Thyroid gland (tissue), 4 donors: ENCODE results near the gene ZNF189. TPM values are rescaled to one million over a fixed set of nuclear protein-coding genes. Genes with fewer than 3 reads are reported as not detected.

Source experiments
- DNase-seq, 2 donors: peaks; one replicate each; pipeline ENCODE4 v3.0.0-alpha.2; 2019
- H3K27ac ChIP-seq, 3 donors: fragments of 200-600 bp; sonication (generic); 1 replicate in 2 of 3; 2 replicates in 1 of 3; pipeline ENCODE4 v1.5.1; 2016 to 2019; ENCODE audit warnings: mild to moderate bottlenecking in 1 of 3, moderate library complexity in 1 of 3
- H3K27me3 ChIP-seq: fragments of 200-600 bp; sonication (generic); one replicate; pipeline ENCODE4 v1.5.1; 2019
- H3K36me3 ChIP-seq, 2 donors: fragments of 200-600 bp; sonication (generic); one replicate each; pipeline ENCODE4 v1.5.1; 2016 to 2019
- H3K4me1 ChIP-seq, 2 donors: fragments of 200-600 bp; sonication (generic); one replicate each; pipeline ENCODE4 v1.5.1; 2017 to 2019
- H3K4me3 ChIP-seq, 3 donors: fragments of 200-600 bp; sonication (generic); replicated peaks in 1 of 3; 1 replicate in 2 of 3; 2 replicates in 1 of 3; pipeline ENCODE4 v1.5.1; 2016; ENCODE audit warnings: mild to moderate bottlenecking in 1 of 3
- H3K9me3 ChIP-seq: fragments of 200-600 bp; sonication (generic); one replicate; pipeline ENCODE4 v1.5.1; 2017
- POLR2A ChIP-seq, 2 donors: fragments of 450-650 bp; IDR thresholded peaks; one replicate each; pipeline ENCODE4 v1.6.1; 2017; ENCODE audit warnings: antibody characterized with exemption in 2 of 2, mild to moderate bottlenecking in 2 of 2, moderate library complexity in 1 of 2
- WGBS, 2 donors: methylation state at CpG; one replicate each; pipeline ENCODE4 v1.1.5; 2017; 5-methylcytosine and 5-hydroxymethylcytosine counted together
- intact Hi-C: fragments of 100-400 bp; cut with DNase I; formaldehyde crosslinking; loops from one replicate; pipeline ENCODE4 v1.15.1; 2023
- total RNA-seq, 4 donors: library from RNA; depleted of rRNA; stranded (reverse); fragments of >200 nt; gene quantifications; one replicate each; pipeline ENCODE4 v1.2.3, GENCODE V29; 2016
- TF ChIP-seq, protein P1 (sequence below), 6 experiments: fragments of 200-600 bp in 3 of 6; fragments of 450-650 bp in 3 of 6; sonication (generic) in 3 of 6; IDR thresholded peaks; one replicate each; pipeline ENCODE4 v1.5.1; 2016 to 2019; ENCODE audit warnings: antibody characterized with exemption in 6 of 6, mild to moderate bottlenecking in 2 of 6, inconsistent platforms in 1 of 6, moderate library complexity in 1 of 6

Gene ZNF189
- total RNA-seq, 4 donors from 2014 or later, result 21.6 to 34.1 (median 24.5) TPM

DNA sequence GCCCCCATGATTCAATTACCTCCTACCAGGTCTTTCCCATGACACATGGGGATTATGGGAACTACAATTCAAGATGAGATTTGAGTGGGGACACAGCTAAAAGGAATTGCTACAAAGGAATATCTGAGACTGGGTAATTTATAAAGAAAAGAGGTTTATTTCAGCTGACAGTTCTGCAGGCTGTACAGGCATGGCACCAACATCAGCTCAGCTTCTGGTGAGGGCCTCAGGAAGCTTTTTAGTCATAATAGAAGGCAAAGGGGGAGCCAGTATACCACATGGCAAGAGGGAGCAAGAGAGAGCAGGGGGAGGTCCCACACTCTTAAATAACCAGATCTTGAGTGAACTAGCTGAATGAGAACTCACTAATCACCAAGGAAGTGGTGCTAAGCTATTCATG is 48.1 kb downstream of the ZNF189 start:
- intact Hi-C loops, result no loop called here
- TF ChIP-seq POLR2A (IDR thresholded peaks at IDR 0.05), result no peak
- TF ChIP-seq, protein P1, sequence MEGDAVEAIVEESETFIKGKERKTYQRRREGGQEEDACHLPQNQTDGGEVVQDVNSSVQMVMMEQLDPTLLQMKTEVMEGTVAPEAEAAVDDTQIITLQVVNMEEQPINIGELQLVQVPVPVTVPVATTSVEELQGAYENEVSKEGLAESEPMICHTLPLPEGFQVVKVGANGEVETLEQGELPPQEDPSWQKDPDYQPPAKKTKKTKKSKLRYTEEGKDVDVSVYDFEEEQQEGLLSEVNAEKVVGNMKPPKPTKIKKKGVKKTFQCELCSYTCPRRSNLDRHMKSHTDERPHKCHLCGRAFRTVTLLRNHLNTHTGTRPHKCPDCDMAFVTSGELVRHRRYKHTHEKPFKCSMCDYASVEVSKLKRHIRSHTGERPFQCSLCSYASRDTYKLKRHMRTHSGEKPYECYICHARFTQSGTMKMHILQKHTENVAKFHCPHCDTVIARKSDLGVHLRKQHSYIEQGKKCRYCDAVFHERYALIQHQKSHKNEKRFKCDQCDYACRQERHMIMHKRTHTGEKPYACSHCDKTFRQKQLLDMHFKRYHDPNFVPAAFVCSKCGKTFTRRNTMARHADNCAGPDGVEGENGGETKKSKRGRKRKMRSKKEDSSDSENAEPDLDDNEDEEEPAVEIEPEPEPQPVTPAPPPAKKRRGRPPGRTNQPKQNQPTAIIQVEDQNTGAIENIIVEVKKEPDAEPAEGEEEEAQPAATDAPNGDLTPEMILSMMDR (IDR thresholded peaks at IDR 0.05), result no peak
- Histone ChIP-seq H3K27me3 (no peaks in the 10 kb centered on the region), H3K9me3 (no peaks in the 10 kb centered on the region), H3K36me3 (no peaks in the 10 kb centered on the region), H3K4me1 (no peaks in the 10 kb centered on the region), H3K27ac (no peak overlapping the region), H3K4me3 (no peak overlapping the region)
- DNase-seq, result no peak

DNA sequence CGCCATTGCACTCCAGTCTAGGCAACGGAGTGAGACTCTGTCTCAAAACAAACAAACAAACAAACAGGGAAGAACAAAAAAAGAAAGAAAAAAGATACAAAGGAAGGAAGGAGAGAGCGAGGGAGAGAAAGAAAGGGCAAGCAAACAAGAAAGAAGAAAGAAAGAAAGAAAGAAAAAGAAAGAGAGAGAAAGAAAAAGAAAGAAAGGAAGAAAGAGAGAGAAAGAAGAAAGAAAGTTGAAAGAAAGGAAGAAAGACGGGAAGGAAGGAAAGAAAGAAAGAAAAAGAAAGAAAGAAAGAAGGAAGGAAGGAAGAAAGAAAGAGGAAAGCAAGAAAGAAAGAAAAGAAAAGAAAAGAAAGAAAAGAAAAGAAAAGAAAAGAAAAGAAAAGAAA is 50.0 kb downstream of the ZNF189 start:
- DNase-seq, result no peak
- intact Hi-C loops, result no loop called here
- Histone ChIP-seq H3K27me3 (no peaks in the 10 kb centered on the region), H3K36me3 (no peaks in the 10 kb centered on the region), H3K4me1 (no peaks in the 10 kb centered on the region), H3K4me3 (no peak overlapping the region), H3K9me3 (no peaks in the 10 kb centered on the region), H3K27ac (no peak overlapping the region)
- 67 to 73% methylated on average over 4 of the region's 4 CpGs for WGBS, 2 donors
- no peak for TF ChIP-seq POLR2A (IDR thresholded peaks at IDR 0.05)
- TF ChIP-seq, protein P1 (IDR thresholded peaks at IDR 0.05), result no peak

DNA sequence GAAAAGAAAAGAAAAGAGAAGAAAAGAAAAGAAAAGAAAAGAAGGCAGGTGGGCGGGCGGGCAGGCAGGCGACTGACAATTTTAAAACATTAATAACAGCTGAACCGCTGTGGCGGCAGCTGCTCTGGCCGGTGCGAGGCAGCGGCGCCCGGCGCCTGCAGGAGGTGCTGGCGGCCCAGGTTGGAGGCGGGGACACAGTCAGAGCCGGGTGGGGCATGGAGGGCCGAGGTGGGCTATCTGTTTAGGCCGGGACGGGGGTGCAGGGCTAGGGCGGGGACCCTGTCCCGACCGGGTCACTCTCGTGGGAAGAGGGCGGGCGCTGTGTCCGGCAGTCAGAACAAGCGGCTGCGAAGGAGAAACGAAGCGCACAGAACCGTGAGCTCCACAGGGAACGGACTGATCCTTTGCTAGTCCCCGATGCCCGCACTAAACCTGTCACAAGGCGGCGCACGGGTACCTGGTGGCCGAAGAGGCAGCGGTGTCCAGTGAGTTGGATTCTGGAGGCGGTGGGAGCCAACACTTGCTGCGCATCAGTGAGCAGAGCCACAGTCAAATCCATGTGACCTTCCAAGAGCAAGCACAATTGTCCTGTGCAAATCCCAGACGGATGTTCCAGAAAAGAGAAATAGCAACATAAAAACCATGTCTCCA is 50.5 kb downstream of the ZNF189 start:
- TF ChIP-seq POLR2A (IDR thresholded peaks at IDR 0.05), result no peak
- TF ChIP-seq, protein P1 (IDR thresholded peaks at IDR 0.05), result peak; percentile 18 to 62 (median 56)
- intact Hi-C loops, result no loop called here
- 3% methylated on average over 16 to 37 of the region's 40 CpGs for WGBS, 2 donors
- no peaks in the 10 kb centered on the region for H3K27me3 ChIP-seq
- H3K27ac ChIP-seq, result peak overlapping the region in 1 of 3 donors; percentile 51
- peak overlapping the region in 2 of 3 donors; percentile 13 to 48 for H3K4me3 ChIP-seq
- DNase-seq, result peak; percentile 71 to 78
- no peaks in the 10 kb centered on the region for H3K36me3 ChIP-seq
- no peaks in the 10 kb centered on the region for H3K4me1 ChIP-seq
- no peaks in the 10 kb centered on the region for H3K9me3 ChIP-seq

DNA sequence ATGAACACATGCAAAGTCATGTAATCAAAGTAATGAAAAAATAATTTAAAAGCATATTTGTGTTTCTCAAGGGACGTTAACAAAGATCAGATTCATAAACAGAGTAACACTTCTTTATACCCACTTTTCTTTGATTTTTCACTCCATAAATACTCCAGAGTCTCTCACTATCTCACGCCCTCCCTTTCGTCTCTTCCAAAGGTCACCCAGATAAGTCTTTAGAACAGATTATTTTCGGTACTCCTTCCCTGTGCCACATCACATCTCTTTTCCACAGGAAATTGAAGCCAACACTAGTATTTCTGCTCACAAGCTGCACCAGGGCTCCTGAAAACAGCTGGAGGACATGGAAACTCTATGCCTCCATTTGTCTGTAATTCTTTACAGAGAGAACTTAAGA is 52.3 kb downstream of the ZNF189 start:
- WGBS, 2 donors, result 70 to 74% methylated on average over 4 of the region's 4 CpGs

DNA sequence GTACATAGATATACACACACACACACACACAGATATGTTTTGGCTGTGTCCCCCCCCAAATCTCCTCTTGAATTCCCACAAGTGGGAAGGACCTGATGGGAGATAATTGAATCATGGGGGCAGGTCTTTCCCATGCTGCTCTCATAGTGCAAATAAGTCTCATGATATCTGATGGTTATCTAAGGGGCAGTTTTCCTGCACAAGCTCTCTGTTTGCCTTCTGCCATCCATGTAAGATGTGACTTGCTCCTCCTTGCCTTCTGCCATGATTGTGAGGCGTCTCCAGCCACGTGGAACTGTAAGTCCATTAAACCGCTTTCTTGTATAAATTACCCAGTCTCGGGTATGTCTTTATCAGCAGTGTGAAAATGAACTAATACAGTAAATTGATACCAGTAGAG is 52.8 kb downstream of the ZNF189 start:
- intact Hi-C loops, result no loop called here
- Histone ChIP-seq H3K4me1 (no peaks in the 10 kb centered on the region), H3K9me3 (no peaks in the 10 kb centered on the region), H3K36me3 (no peaks in the 10 kb centered on the region), H3K27me3 (no peaks in the 10 kb centered on the region), H3K27ac (no peak overlapping the region), H3K4me3 (no peak overlapping the region)
- DNase-seq, result no peak
- WGBS, 2 donors, result 88 to 97% methylated on average over 4 of the region's 4 CpGs
- TF ChIP-seq, protein P1 (IDR thresholded peaks at IDR 0.05), result no peak
- no peak for TF ChIP-seq POLR2A (IDR thresholded peaks at IDR 0.05)

More for the DNA sequence above, 52.3 kb downstream of the ZNF189 start:
- Histone ChIP-seq H3K27ac (no peak overlapping the region), H3K36me3 (no peaks in the 10 kb centered on the region), H3K9me3 (no peaks in the 10 kb centered on the region), H3K4me1 (no peaks in the 10 kb centered on the region), H3K4me3 (no peak overlapping the region), H3K27me3 (no peaks in the 10 kb centered on the region)
- DNase-seq, result no peak
- intact Hi-C loops, result no loop called here
- TF ChIP-seq POLR2A (IDR thresholded peaks at IDR 0.05), result no peak
- TF ChIP-seq, protein P1 (IDR thresholded peaks at IDR 0.05), result no peak
